Nephron (organoid): Measurements from ENCODE around the gene AHNAK2.

ENCODE experiments used
- H3K27ac Mint-ChIP-seq, 3 experiments: 2 replicates each; pipeline ENCODE4 v1.8.0; 2020; ENCODE audit warnings: mixed read lengths in 3 of 3, mild to moderate bottlenecking in 2 of 3, moderate library complexity in 1 of 3
- H3K27me3 Mint-ChIP-seq: 2 replicates; pipeline ENCODE4 v1.8.0; 2021; ENCODE audit warnings: low read depth, mild to moderate bottlenecking, moderate library complexity, mixed read lengths
- H3K36me3 Mint-ChIP-seq: 2 replicates; pipeline ENCODE4 v1.8.0; 2020; ENCODE audit warnings: low read depth, mixed read lengths
- H3K4me1 Mint-ChIP-seq: 2 replicates; pipeline ENCODE4 v1.8.0; 2020; ENCODE audit warnings: mixed read lengths
- H3K4me3 Mint-ChIP-seq, 3 experiments: 2 replicates each; pipeline ENCODE4 v1.8.0; 2020; ENCODE audit warnings: mild to moderate bottlenecking in 3 of 3, mixed read lengths in 3 of 3, moderate library complexity in 2 of 3
- H3K9me3 Mint-ChIP-seq: 2 replicates; pipeline ENCODE4 v1.8.0; 2020; ENCODE audit warnings: mixed read lengths
- TF ChIP-seq, protein P1 (sequence below), 3 experiments: fragments of 200-600 bp; sonication (generic); IDR thresholded peaks; one replicate each; pipeline ENCODE4 v1.5.0; 2021; ENCODE audit warnings: antibody characterized with exemption in 3 of 3; ENCODE audit not compliant: unreplicated experiment in 3 of 3

Gene AHNAK2

DNA sequence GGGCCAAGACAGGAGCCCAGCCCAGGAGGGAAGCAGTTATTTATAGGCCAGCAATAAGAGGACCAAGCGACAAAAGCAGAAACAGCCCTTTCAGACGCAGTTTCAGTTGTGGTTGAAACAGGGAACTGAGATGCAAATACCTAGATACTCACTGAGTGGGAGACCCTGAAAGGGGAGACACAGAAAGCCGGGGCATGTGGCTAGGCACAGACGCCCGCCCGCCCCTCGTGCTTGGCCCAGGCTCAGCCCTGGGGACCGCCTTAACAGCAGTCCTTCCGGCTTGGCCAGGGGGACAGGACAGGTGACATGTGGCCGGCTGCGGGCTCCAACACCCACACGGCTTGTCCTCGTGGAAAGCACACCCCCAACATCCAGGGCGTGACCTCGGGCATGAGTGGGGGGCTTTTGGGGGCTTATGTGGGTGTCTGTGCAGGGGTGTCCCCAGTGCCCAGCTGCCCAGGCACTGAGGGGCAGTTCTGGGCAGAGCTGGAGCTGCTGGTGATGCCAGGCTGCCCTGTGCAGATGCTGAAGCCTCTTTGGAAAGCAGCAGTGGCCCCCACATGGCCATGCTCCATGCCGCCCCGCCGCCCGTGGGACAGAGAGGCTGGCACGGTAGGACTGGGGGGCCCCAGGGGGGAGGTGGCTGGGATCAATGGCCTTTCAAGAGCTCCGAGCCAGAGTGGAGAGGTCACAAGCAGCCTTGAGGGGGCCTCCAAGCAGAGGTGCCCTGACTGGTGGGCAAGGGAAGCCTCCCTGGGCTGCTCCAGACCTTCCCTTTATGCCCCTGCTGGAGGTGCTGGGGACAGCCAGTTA is 51.3 kb downstream of the AHNAK2 start:
- Mint-ChIP-seq H3K4me3 (no peak overlapping the region), H3K36me3 (no peaks in the 10 kb centered on the region), H3K27me3 (peaks cover 13% of the 10 kb centered on the region), H3K4me1 (no peaks in the 10 kb centered on the region), H3K27ac (no peak overlapping the region), H3K9me3 (no peaks in the 10 kb centered on the region)
- TF ChIP-seq, protein P1, sequence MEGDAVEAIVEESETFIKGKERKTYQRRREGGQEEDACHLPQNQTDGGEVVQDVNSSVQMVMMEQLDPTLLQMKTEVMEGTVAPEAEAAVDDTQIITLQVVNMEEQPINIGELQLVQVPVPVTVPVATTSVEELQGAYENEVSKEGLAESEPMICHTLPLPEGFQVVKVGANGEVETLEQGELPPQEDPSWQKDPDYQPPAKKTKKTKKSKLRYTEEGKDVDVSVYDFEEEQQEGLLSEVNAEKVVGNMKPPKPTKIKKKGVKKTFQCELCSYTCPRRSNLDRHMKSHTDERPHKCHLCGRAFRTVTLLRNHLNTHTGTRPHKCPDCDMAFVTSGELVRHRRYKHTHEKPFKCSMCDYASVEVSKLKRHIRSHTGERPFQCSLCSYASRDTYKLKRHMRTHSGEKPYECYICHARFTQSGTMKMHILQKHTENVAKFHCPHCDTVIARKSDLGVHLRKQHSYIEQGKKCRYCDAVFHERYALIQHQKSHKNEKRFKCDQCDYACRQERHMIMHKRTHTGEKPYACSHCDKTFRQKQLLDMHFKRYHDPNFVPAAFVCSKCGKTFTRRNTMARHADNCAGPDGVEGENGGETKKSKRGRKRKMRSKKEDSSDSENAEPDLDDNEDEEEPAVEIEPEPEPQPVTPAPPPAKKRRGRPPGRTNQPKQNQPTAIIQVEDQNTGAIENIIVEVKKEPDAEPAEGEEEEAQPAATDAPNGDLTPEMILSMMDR (IDR thresholded peaks at IDR 0.05; ENCODE audit: unreplicated experiment in 3 of 3) = no peak

DNA sequence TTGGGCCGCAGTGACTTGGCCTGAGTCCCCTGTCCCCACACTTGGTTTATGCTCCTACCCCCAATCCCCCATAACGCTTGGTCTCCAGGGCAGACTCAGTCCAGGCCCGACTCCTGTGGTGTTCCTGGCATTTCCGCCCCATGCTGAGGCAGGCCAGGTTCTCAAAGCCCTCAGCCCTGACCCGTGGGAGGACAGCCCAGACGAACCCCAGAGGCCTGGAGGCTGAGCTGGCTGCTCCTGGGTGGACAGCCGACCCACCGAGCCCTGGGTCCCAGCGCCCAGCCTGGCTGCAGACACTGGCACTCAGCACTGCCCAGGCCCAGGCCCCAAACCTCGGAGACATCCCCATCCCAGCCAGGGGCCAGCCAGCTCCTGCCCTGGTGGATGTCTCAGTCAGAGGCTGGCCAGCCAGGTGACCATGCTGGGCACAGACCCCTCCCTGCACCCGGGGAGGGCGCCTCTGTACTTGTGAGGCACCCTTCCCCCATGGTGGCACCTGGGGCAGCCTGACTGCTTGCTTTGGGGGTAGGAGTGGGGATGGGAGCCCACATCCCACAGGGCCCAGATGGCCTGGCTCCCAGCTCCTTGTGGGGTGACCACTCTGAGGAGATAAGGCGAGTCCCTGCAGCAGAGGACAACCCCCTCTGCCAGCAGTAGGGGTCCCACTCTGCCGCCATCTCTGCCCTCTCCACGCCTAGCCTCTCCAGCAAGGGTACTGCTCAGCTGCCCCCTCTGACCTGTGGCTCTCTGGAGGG is 52.1 kb downstream of the AHNAK2 start:
- no peak overlapping the region for H3K4me3 Mint-ChIP-seq
- H3K27me3 Mint-ChIP-seq = peaks cover 5% of the 10 kb centered on the region
- H3K9me3 Mint-ChIP-seq = peaks cover 4% of the 10 kb centered on the region
- H3K27ac Mint-ChIP-seq = no peak overlapping the region
- TF ChIP-seq, protein P1 (IDR thresholded peaks at IDR 0.05; ENCODE audit: unreplicated experiment in 3 of 3) = no peak
- no peaks in the 10 kb centered on the region for H3K36me3 Mint-ChIP-seq
- no peaks in the 10 kb centered on the region for H3K4me1 Mint-ChIP-seq

DNA sequence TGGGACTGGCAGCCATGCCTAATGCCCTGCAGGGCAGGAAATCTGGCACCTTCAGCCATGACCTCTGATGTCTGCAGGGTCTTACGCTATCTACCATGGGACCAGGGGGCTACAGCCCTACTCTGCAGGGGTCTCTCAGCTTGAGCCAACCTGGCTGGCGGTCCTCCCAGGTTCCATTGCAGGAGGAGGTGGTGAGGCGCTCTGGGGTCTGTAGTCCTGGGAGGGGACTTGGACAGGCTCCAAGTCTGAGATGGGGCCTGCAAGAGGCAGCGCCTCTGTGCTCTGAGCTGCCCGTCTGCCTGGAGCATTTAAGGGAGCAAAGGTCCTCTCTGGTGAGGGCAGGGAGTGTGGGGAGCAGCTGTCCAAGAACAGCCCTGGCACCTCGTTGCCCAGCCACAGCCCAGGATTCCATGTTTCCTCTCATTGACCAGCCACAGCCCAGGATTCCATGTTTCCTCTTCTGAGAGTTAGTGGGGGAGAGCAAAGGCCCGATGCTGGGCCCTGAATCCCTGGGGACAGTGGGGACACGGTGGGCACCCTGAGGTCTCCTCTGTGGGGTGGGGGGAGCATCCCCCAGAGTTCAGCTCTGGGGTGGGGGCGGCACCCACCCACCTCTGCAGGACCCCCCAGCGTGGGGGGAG is 52.8 kb downstream of the AHNAK2 start:
- Mint-ChIP-seq H3K27me3 (no peaks in the 10 kb centered on the region), H3K4me1 (no peaks in the 10 kb centered on the region), H3K4me3 (no peak overlapping the region), H3K9me3 (peaks cover 4% of the 10 kb centered on the region), H3K36me3 (no peaks in the 10 kb centered on the region), H3K27ac (no peak overlapping the region)
- TF ChIP-seq, protein P1 (IDR thresholded peaks at IDR 0.05; ENCODE audit: unreplicated experiment in 3 of 3) = no peak

DNA sequence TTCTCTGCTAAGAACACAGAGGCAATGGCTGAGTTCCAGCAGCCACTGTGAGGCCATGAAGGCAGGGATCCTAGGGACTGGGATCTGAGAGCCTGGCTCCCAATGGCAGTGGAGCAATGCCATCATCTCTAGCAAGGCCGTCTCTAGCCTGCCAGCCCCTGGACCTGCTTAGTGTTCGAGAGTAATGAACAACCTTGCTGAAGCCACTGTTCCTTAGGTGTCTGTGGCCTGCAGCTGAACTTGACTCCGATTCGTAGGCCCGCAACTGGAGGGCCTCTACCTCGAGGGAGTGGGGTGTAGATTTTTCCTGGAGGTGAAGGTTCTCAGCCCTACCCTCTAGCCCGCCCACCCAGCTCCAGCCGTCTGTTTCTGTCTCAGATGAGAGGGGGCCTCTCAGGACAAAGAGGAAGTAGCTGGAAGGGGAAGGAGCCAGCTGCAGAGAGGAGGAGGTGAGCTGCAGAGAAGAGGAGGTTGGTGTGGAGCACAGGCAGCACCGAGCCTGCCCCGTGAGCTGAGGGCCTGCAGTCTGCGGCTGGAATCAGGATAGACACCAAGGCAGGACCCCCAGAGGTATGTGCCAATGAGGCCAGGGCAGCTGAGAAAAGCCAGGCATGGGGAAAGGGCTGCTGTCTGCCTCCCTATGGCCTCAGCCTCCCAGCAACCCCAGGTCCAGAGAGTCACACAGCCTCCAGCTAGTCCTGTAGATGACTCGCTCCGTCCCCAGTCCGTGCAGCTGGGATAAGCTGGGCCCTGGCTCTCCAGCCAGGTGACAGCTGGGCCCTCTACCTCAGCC is 53.6 kb downstream of the AHNAK2 start, which contains the start of gene PLD4:
TSS of gene PLD4 (plus strand) at position 459 of the 793 bp plus-strand sequence. CDS start 2,262 bp downstream, outside the sequence.
- peaks cover 4% of the 10 kb centered on the region for H3K9me3 Mint-ChIP-seq
- TF ChIP-seq, protein P1 (IDR thresholded peaks at IDR 0.05; ENCODE audit: unreplicated experiment in 3 of 3) = no peak
- H3K27me3 Mint-ChIP-seq = no peaks in the 10 kb centered on the region
- no peak within 1 kb of the TSS for H3K27ac Mint-ChIP-seq
- H3K4me3 Mint-ChIP-seq = no peak within 1 kb of the TSS
- H3K4me1 Mint-ChIP-seq = no peaks in the 10 kb centered on the region
- no peaks in the 10 kb centered on the region for H3K36me3 Mint-ChIP-seq

DNA sequence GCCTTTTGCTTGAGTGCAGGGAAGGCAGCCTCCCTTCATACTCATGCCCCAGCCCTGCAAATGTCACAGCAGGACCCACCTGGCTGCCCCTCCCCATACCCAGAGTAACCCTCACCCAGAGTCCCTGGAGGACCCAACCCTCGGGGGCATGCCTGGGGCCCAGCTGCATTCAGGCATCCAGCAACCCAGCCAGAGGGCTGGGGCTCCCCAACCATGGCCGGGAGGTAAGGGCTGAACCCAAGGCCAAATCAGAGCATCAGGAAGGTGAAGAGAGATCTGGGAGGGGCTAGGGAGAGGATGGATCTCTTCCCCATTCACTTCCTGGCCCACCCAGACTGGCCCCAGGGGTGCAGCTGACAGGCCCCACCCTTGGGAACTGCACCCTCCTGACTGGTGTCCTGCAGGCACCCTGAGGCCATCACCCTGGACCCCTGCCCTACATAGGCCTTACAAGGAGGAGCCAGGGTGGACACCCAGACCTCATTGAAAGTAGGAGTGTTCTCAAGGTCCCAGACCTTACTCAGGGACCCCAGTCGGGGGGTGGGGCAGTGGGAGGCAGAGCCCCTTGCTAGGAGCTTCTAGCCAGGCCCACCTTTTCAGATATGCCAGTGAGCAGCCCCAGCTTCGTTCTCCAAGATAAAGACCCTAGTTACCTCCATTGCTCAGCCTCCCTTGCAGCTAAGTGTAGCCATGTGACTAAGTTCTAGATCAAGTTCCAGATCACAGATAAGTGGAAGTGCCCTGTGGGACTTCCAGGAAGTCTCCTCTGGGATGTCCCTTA is 54.3 kb downstream of the AHNAK2 start:
- no peaks in the 10 kb centered on the region for H3K36me3 Mint-ChIP-seq
- H3K27ac Mint-ChIP-seq = no peak overlapping the region
- no peak overlapping the region for H3K4me3 Mint-ChIP-seq
- H3K27me3 Mint-ChIP-seq = no peaks in the 10 kb centered on the region
- H3K9me3 Mint-ChIP-seq = peaks cover 4% of the 10 kb centered on the region
- H3K4me1 Mint-ChIP-seq = no peaks in the 10 kb centered on the region
- TF ChIP-seq, protein P1 (IDR thresholded peaks at IDR 0.05; ENCODE audit: unreplicated experiment in 3 of 3) = no peak
